GM12801 (cell line): ENCODE results near the gene HPCAL1.

Experiments
- TF ChIP-seq, protein P1 (sequence below): IDR thresholded peaks from one replicate; pipeline ENCODE4 v1.5.1; 2011; ENCODE audit warnings: control low read depth; ENCODE audit not compliant: insufficient read length; ENCODE audit errors: extremely low read depth

Gene HPCAL1

DNA sequence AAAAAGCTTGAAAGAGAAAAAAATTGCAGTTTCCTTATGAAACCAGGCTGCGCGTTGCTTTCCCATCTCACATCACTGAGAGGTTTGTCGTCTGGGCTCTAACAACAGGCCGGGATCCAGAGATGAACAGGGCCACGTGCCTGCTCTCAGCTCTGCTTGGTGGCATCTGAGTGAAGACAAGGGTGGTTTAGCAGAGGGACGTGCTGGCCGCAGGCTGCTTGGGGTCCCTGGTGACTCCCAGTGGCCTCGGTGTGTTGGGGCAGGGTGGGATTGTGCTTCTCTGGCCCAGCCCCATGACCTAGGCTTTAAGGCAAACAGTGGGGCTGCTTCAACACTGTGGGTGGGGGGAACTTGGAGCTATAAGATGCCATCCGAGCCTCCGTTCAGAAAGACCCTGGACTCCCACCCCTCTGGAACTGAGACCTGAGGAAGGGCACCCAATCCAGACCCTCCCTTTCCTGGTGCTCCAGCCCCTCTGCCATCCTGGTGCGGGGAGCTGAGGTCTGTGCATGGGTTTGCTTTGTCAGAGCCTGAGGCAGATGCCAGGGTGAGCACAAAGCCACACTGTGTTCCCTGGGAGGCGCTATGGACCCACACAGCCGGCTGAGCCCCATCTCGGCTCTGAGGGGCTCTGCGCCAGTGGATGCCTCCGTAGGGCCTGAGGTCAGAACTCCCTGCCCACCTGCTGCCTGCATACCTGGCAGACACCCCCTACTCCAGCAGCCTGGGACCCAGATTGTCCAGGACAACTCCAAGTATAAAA lies 18.4 kb upstream of the HPCAL1 start:
- TF ChIP-seq, protein P1, sequence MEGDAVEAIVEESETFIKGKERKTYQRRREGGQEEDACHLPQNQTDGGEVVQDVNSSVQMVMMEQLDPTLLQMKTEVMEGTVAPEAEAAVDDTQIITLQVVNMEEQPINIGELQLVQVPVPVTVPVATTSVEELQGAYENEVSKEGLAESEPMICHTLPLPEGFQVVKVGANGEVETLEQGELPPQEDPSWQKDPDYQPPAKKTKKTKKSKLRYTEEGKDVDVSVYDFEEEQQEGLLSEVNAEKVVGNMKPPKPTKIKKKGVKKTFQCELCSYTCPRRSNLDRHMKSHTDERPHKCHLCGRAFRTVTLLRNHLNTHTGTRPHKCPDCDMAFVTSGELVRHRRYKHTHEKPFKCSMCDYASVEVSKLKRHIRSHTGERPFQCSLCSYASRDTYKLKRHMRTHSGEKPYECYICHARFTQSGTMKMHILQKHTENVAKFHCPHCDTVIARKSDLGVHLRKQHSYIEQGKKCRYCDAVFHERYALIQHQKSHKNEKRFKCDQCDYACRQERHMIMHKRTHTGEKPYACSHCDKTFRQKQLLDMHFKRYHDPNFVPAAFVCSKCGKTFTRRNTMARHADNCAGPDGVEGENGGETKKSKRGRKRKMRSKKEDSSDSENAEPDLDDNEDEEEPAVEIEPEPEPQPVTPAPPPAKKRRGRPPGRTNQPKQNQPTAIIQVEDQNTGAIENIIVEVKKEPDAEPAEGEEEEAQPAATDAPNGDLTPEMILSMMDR: no peak

DNA sequence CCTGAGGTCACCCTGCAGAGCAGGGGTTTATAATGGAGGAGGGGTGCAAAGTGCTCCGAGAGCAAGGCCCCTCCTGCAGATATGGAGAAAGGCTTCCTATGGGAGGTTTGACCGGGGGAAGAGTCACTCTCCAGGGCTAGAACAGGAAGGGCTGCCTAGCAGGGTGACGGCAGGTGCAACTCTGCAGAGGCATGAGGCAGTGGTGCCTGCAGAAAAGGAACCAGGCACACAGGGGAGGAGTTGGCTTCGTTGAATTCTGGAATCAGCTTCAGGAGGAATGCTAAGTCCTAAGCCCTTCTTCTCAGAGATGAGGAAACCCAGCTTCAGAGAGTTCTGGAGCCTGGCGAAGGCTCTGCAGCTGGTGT lies 17.5 kb upstream of the HPCAL1 start:
- TF ChIP-seq, protein P1: no peak

DNA sequence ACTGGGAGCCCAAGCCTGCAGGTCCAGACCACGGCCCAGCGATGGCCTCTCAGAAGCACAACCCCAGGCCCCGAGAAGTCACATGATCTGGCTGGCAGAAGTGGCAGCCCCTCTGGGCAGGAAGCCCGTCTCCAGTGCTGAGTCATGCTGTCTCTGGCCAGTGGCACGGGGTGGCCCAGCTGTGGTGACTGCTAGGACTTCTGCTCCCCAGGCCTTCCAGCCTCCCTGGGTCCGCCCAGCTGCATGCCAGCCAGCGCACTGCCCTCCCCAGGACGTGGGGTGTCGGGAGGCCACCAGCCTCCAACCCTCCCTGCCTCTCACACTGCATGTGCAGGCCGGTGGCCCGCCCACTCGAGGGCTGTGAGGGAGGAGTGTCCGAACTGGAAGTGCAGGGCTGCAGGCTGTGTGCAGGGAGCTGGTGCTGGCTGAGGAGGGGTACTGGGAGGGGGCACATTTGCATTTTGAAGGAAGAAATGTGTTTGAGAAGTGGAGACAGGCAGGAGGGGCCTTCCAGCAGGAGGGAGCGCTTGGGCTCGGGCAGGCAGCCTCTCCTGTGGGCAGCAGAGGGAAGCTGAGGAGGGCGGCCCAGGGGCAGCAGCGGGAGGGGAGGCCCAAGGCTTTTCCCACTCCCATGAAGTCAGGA lies 17.0 kb upstream of the HPCAL1 start:
- TF ChIP-seq, protein P1: no peak

DNA sequence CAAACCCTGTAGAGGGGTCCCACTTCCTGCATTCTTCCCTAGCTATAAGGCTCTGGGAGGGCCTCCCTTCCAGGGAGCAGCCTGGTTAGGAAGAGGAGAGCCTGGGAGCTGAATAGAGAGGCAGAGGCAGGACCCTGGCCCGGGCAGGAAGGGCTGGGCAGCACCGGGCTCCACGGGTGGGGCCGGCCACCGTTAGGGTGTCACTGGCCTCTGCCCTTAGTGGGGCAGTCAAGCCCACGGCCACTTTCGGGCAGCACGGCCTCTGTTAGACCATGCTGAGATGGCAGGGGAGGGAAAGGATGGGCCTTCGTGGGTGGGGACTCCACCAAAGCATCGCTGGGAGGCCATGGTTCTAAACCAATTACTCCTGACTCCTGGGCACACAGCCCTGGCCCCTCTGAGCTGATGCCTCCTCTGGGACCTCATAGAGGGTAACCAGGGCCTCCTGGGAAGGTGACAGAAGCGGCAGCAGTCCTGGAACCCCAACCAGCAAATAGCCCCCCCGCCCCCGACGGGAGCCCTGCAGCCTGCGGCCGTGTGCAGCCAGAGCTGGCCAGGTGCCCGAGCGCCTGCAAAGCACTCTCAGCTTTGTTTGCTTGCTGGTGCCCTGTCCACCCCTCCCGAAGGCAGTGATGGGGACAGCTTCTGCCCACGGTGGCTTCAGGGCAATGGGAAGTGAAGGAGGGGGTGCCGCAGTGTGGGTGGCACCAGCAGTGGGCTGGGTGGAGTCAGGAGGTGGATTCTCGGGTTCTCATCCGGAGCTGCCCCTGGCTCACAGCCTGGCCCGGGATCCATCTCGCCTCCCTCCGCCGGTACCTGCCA lies 16.3 kb upstream of the HPCAL1 start:
- TF ChIP-seq, protein P1: no peak

DNA sequence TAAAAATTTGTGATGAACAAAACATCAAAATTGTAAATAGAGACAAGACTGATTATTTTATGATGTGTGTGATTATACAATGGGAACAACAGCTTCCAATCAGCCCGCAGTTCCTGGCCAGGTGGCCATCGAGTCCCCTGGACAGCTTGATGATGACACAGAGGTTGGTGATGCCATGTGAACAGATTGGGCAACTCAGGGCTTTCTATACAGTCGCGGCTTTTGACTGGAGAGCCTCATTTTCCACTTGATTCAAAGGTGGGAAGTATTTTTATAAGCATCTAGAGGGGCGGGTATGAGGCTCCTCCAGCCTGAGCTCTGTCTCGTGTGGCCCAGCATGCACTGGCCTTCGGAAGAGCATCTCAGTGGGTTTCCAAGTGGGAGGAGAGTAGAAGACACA lies 14.9 kb upstream of the HPCAL1 start:
- TF ChIP-seq, protein P1: no peak

DNA sequence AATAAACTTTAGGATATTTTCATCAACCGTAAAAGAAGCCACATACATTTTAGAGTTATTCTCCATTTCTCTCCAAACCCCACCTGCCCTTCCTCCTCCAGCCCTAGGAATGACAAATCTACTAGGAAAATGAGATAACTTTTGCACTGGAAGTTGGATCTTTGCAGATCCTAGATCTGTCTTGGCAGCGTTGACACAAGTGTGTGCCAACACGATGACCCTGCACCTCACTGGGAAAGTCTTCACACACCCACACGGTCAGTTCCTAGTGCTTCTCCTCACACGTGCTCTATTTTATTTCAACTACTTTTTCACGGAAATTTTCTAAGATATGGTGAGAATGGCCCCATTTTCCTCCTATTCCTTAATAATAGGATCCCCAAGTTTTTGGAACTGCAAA lies 14.1 kb upstream of the HPCAL1 start:
- TF ChIP-seq, protein P1: no peak

DNA sequence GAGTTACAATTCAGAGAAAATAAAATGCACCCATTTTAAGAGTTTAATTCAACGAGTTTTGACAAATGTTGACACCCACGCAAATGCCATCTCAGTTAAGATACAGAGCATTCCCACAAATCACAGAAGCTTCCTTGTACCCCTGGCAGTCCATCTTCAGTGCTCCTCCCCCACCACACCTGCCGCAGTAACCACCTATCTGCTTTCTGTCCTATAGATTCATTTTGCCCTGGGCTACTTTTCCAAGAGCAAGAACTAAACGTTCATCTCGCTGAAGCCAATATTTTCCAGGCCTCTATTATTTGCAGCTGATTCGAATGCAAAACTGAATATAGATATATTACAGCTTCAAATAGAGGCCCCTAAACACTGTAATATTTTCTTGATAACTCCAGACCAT lies 13.4 kb upstream of the HPCAL1 start:
- TF ChIP-seq, protein P1: no peak
